Embryonic facial prominence (tissue), 1 donor: ENCODE data around the gene RIIAD1.
"Not testable (repeated sequence)": the region's sequence is repeated elsewhere in the genome, so short reads cannot be mapped to it uniquely, and the experiment has no call there.

Experiments
- DNase-seq: peaks from one replicate; pipeline ENCODE4 v3.0.0-alpha.2; 2016; ENCODE audit errors: extremely low spot score

The RIIAD1 gene

DNA sequence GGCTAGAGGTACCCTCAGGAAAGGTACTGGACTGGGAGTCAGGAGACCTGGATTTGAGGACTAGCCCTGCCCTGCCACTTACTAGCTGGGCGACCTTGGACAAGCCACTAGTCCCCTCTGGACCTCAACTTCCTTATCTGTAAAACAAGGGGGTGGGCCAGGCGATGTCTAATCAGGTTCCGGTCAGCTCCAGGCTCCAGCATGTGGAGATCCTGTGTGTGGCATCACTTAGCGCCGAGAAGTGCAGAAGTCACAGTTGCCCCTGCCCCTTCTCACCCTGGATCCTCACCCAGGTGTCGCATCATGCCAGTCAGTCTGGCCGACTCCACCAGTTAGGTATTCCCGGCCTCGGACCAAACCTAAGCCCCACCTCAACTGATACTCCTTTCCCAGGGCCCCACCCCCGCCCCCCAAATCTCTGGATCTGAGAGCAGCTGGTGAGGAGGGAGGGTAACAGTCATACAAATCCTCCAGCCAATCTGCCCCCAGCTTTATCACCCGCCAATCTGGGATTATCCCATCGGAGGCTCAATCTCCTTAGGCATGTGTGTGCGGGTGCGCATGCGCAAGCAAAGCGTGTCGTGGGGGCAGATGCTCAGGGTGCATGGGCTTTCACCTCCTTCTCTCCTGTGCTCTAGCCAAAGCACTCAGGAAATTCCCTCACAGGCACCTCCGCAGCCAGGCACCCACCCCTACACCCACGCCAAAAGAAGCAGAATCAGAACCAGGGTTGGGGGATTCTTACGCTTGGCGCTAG, 10.1 kb upstream of the RIIAD1 start:
- no peak for DNase-seq

DNA sequence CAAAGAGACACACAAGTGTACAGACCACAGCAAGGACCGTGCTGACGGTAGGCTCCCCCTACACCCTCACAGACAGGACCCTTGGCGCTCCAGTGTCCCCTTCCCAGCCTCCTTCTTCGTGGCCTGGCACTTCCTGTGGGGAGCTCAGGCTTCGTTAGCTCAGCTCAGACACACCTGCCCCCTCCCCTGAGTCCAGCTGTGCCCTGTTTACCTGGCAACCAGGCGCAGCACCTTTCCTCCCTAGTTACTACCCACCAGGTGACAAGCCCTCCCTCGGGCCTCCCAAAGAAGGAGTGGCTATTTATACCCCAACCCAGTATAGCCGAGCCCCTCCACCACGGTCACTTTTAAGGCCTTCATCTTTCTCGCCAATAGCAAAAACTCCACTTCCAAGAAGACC, 9.4 kb upstream of the RIIAD1 start:
- DNase-seq, result no peak

DNA sequence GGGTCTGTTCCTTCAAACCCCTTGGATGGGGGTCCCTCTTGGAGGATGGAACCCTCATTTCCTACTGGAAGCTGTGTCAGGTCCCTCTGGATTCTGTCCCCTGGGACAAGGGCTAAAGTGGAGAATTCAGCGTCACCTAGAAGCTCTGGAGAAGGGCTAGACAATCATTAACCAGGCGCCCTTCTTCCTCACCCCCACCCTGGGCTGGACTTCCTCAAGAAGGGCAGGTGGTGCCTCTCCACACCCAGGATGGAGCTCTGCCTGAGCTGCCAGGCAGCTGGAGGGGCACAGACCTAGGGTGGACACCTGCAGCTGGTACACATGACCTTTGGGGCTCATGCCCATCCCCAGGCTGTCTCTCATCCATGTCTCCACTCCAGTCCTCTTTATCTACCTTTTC, 8.3 kb upstream of the RIIAD1 start:
- DNase-seq, result no peak

DNA sequence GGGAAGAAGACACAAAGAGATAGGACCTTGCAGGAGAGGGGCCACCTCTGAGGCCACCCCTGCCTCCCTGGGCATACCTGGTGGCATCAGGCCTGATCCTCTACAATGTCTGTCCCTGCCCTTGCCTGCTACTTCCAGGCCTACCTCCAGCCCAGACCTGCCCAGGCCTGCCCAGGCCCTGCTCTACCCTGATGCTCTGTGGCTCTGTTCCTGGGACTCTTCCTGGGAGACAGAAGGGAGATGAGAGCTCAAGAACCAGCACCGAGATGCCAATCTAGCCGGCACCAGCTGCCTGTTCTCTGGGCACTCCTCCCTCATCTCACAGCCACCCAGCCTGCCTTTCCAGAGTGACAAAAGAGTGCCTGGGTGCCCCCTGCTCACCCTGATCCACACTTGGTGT, 7.4 kb upstream of the RIIAD1 start:
- no peak for DNase-seq

DNA sequence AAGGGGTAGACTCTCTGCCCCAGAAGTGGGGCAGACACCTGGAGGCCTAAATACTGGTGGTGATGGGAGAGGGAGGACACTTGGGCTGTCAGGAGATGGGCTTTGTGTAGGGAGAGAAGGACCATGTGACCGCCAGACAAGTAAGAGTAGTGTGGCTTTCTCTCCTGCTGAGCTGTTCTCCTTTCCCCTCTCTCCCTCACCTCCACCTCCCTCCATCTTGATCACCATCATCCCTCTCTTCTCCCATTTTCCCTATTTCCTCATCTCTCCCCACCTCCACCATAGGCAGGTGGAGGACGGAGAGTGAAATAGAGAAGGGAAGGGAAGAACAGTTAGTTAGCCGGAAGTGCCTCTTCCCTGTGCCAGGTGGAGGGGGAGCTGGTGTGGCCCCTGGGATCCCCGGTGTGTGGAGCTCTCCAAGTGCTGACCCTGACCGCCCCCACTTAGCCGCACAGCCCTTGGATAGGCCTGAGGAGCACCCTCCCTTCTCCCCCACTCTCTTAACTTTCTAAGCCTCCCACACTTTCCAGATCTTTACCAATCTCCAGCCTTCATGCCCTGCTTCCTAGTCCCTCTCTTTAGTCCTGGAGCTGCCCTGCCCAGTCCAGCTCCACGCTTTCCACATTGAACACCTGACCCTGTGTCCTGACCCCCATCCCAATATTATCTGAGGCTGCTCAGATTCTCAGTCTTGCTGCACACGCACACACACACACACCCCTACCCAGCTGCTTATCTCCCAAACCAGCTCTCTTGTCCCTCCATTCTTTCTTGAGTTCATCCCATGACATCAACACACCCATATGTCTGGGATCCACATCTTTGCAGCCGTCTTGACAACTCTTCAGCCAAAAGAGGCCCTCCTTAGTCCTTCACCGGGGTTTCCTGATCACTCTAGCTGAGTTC, 6.2 kb upstream of the RIIAD1 start:
- DNase-seq, result no peak

DNA sequence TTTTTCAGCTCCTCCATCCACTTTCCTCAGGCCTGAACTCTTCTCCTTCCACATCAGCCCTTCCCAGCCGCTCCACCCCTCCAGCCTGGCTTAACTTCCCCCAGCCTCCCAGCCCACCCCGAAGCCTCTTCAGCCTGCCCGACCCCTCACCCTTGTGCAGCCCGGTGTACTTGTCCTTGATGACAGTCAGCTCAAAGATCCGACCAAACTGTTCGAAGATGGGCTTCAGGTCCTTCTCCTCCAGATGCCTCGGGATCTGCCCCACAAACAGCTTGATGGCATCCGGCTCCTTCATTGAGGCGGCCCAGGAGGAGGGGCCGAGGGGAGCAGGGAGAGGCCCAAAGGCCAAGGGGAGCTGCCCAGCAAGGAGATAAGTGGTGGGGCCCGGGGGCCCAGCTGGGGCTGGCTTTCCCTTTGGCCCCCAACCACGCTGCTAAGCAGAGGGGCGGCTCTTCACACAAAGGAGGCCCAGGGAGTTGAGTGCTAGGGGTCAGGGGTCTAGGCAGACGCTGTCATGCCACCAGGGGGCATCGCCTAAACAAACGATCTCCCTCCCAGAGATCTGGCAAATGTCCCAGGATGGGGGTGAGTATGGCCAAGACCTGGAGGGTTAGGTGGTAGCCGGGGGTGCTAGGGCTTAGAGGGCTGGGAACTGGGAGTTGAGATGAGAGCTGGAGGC, 5.5 kb upstream of the RIIAD1 start:
- DNase-seq, result no peak

DNA sequence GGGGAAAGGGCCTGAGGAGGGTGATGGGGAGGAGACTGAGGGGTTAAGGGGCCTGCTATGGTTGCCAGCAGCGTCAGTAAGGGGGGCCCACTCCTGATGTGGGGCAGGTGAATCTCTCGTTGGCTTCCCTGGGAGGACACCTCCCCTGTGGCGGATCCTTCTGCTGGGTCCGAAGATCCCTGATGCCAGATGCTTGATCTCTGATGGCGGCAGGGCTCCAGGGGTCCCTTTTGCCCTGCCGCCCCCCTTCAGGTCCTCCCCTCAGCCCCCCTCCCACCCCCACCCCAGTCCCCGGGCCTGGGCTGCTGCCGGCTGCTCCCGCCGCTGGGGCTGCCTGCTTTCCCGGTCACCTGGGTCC, 4.9 kb upstream of the RIIAD1 start:
- DNase-seq, result no peak

DNA sequence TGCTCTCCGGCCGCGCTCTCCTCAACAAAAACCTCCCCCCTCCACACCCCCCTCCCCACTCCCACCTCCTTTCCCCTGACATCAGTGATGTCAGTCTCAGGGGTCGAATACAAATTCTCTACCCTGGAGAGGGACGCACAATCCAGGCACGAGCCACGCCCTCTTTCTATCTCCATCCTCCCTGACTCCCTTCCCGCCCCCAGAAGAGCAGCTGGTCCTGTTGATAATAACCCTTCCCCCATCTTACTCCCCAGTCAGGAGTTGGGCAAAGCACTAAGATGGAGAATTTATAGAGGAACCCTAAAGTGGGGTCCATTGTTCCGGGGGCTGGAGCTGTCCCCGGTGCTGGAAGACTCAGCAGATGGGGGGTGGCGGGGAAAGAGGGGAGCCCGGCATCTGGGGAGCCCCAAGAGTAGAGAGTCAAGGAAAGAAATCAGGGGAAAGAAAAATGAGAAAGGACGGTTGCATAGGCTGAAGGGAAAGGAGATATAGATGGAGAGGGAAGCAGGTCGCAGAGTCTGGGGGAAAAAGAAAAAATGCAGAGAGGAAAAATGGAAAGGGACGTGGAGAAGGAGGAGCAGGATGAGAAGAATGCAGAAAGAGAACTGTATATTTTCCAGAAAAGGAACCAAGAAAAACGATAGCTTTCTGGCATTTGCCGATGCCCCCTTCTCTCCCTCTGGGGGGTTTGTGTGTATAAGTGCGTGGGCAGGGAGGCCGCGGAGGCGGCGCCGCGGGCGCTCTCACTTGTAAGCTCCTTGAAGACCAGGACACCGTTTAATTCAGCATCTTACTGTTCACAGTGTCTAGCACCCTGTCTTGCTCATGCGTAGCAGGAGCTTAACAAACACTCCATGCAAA, 4.3 kb upstream of the RIIAD1 start, which contains the start of gene CELF3:
TSS of gene CELF3 (minus strand) at position 33 of the 861 bp plus-strand sequence. CDS start 783 bp downstream, outside the sequence.
- no peak for DNase-seq

DNA sequence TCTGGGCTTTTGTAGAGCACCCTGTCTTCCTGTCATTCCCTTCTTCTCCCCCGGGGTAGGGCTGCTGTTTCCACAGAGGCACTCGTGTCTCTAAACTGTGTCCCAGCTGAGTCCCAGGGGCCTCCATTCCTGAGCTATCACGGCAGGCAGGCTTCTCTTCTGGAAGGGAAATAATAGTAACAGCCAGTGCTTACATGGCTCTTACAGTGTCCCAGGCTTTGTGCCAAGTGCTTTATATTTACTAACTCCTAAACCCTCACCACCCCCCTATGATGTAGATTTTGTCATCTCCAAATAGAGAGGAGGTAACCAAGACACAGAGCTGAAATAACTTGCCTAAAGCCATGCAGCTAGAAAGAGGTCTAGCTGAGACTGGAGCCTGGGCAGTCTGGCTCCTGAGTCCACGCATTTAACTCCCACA, 3.3 kb upstream of the RIIAD1 start:
- DNase-seq, result no peak

DNA sequence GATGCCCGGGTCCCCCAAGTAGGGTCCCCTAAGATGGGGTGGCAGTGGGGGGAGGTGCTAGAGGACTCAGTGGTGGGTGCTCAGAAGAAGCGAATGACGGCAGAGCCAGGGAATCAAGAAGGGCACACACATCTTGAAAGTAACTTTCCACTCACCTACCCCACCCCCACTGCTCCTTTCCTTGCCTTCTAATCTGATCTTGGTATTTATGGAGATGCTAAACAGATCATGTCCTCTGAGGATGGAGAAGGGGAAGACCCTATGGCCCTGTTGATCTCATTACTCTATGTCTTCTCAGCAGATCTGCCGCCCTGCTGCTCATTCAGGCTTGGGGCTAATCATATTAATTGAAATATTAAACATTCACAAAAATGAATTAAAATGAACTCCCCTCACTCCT, 2.7 kb upstream of the RIIAD1 start:
- no peak for DNase-seq

DNA sequence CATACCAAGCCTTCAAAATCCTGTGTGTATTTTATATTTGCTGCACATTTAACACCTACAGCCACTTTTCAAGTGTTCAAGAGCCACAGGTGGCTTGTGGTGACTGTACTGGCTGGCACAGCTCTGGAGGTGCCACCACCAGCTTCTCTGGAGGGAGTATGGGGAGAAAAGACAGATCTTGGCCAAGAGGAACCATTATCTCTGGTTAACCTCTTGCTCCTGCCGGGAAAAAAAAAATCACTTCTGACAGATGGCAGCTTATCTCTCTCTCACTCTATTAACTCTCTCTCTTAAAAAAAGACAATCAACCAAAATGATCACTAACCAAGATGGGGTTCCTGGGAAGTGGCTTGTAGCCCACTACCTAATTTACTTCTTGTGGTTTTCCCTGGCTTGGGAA, 1.2 kb upstream of the RIIAD1 start:
- DNase-seq, result no peak

DNA sequence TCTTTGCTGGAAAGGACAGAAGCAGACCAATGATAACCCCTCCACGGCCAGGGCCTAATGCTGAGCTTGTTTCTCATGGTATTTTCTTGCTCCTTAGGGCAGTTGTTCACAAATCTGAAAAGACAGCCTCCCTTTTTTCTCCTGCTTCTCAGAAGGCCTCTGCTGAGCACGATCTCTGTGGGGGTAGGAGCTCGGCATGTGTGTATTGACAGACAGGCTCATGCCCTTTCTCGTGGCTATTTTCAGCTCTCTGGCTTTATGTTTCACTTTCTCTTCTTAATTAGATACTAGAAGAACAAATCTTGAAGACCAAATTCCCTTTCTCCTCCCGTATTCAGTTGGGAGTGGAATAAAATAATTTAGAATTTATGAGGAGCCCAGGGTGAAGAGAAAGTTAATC, 768 bp upstream of the RIIAD1 start:
- no peak for DNase-seq

DNA sequence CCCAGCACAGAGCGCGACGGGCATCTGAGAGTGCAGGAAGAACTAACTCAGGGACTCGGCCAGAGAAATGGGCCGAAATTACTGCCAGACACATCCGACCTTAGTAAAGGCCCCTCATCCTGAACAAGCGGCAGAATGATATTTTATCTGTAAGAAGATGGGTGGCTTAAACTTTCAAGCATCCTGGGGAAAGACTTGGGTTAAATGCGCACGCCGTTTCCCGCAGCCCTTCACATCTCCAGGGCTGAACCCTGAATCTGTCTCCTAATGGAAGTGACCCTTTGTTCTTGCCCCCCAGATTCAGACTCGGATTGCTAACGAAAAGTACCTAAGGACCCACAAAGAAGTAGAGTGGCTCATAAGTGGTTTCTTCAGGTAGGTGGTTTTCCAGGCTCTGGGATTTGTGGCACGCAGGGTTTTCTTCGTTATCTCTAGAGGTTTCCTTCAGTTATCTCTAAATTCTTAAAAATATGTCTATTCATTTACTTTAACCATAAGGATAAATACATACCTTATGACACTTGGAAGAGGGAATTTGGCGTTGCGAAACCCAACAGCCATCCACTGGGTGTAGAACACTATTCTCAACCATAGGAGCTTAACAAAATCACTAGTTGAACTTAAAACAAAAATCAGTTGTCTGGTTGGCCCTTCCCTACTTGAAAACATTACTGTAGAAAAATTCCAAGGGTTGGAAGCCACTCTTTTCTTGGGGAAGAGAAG, 627 bp downstream of the RIIAD1 start:
- DNase-seq, result no peak

DNA sequence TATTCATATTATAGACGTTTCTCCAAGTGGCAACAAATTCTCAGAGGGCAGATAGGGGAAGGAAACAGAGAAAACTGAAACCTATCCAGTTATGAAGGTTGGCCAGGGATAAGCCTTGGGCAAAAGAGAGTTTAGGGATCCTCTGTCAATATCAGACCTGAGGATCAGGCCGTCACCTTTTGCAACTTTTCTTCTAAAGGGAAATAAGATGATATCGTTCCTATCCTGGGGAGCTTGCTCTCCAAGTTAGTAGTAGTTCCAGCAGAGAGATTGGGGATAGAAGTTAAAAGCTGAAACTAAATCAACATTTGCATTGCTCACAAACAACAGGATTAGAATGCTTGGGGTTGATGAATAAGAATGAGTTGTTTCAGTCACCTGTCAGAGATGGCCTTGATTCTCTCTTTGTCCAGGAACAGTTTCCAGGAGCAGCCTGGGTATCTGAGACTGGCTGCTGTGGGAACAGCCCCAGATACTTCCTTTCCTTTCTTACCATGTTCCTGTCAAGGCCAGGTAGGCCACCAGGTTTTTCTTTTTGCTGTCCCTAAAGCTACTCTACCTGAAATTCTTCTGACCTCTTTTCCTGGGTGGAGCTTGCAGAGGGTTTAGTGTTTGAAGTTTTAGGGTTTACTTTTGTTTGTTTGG, 2.5 kb downstream of the RIIAD1 start:
- no peak for DNase-seq

DNA sequence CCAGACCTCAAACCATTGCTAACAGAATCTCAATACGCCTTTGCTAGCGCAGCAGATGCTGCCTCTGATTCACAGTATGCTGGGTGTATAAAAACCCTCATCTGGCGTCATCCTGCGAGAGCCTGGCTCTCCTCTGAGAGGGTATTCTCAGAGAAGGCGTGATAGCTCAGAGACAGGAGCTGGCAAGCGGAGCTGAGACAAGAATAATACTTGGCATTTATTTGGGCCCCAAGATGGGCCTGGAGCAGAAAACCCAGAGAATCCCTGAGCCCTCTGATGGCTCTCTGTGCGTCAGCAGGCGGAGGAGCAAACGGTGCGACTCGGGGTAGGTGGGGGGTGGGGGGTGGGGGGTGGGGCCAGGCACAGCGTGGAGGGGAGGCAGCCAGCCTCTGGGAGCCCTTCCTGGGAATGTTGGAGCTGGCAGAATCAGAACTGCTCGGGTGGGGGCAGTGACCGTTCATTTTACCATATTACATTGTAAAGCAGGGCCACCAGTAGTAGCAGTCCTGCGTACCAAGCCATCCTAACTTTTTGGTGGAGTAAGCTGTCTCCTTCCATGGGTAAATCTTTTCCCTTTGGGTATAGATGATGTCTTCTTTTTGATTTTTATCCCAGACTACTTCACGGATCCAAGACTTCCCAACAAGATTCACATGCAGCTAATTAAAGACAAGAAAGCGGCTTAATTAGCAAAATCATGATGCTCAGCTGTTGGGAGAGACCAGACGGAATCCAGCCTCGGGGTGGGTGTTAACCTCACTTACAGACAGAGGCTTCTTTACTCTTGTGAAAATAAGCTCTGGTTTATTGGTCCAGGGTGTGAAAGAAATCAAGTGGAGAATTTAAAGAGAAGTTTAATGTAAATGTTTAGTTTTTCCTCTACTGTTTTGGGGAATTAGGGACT, 7.1 kb downstream of the RIIAD1 start:
- no peak for DNase-seq

DNA sequence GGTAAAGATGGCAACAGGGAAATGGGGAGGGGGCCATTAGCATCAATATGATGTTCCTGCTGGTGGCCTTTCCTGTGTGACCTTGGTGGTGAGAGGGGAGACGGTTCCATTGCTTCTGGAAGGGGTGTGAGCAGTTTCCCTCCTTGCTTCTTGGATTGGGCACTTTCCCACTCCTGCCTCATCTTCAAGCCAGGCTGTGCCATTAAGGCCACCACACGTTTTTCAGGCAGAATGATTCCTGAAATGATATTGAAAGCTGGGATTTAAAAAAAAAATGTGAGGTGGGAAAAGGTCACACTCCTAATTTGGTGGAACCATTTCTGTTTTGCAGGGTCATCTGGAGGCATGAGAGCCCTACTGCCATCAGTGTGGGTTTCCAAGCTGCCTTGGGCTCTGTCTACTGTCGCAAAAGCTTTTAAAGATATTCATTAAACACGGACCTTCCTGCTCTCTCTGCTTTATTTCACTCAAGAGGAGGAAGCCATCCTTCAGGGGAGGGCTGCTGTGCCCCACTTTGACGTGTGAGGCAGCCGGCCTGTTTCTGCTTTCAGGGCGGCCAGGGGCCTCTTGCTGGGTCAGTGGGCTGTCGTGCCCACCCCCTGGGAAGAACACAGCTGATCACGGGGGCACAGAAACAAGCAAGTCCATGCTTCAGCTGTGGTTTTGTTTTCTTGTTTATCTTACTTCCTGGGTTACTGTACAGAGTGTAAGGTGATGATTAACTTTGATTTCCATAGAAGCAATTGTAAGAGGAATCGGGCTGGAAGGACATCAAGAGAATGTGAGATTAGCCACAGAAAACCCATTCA, 8.0 kb downstream of the RIIAD1 start:
- no peak for DNase-seq

DNA sequence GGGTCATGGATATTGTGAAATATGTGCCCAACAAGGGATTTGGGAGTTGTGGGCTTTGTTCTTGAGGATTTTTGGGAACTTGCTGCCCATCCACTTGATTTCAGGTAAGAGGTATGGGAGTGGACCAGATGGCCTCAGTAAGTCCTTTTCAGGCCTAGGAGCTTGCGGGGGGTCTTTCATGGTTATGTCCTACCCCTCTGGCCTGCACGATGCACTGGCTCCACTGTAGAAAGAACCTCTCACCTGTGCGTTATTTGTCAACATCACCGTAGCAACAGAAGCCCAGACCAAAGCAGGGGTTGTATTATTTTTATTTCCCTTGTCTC, 8.6 kb downstream of the RIIAD1 start:
- DNase-seq, result no peak

DNA sequence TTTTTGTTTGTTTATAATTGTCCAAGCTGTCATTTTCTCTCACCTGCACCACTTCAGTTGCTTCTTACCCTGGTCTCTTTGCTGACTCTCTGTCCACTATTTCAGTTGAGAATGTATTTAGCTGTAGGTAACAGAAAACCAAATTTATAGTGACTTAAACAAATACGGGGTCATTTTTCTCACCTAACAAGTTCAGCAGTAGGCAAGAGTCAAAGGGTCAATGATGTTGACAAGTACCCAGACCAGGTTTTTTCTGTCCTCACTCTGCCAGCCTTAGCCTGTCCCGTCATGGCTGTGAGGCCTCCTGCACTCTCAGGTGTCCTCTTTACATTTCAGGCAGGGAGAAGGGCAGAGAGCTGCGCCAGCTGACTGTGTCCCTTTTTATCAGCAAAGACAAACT, 11.8 kb downstream of the RIIAD1 start:
- no peak for DNase-seq

DNA sequence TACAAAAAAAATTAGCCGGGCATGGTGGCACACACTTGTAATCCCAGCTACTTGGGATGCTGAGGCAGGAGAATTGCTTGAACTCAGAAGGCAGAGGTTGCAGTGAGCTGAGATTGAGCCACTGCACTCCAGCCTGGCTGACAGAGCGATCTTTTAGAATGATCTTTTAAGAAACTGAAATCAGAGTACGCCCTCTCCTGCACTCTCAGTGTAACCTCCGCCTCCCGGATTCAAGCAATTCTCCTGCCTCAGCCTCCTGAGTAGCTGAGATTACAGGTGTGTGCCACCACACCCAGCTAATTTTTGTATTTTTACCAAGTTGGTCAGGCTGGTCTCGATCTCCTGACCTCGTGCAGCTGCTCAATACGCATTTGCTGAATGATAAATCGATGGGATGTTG, 12.7 kb downstream of the RIIAD1 start:
- DNase-seq, result not testable (repeated sequence)
